HG03442 (cell line): Measurements from ENCODE around the gene TARBP2.

ENCODE experiments used
- ATAC-seq: cut with Tn5 transposase; IDR thresholded peaks from one replicate; pipeline ENCODE4 v1.9.1; 2021; ENCODE audit warnings: mild to moderate bottlenecking, moderate library complexity; ENCODE audit not compliant: unreplicated experiment

Gene TARBP2

DNA sequence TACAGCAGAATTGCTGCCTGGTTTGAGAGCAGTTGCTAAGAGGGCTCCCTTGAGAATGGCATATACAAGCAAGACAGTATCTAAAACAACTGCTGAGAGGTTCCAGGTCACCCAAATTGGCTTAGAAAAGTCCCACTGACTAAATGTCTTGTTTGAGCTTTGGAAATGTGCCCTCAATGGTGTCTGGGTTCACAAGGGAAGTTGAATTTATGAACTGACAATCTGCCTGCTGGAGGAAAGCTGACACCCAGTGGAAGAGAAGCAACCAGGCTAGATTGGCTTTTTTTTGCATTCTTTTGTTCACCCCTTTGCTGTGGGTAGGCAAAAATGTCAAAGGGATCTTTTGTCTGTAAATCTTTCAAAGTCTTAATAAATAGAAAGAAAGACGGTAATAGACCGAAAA, 50.8 kb downstream of the TARBP2 start:
- ATAC-seq = no peak

DNA sequence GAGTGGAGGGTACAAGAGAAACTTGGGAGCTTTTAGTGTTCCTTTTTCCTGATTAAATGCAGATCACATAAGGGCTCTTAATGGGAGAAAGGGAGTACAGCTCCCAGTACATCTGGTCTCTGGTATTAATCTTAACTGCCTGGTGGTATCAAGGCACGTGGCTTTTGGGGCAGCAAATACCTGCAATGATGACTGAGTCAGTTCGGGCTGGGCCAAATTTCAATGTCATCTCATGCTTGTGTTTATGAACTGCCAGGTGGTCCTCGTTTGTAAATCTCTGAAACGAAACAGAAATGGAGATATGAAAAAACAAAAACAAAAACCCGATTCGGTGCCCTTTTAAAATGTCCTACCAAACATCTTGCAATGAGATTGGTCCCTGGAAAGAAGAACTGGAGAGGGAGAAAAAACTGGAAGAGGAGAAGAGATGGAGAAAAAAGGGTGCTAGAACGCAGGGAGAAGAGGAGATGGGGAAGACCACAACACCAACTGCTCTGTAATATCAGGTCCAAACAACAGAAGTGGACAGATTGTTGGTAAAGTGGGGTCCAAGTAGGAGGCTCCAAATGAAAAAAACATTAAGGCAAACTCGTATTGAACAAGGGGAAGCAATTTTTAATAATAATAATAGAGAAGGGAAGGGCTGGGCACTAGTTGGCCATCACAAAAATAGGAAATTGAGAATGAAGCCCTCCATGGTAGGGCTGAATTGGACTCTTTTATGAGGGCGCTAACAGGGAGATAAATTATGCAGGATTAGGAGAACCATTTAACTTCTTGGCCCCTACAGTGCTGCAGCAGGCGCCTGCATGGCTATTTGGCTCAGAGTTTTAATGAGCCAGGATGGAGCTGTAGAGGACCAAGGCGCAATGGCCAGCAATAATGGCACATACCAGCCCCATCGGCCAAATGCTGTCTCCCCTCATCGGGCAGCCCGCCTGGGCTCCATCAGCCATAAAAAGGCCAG, 51.6 kb downstream of the TARBP2 start:
- no peak for ATAC-seq
